Effector CD8-positive, alpha-beta T cell (primary cell): Measurements from ENCODE around the gene DOLK.

Experiments used
- DNase-seq: peaks from one replicate; lab custom pipeline; 2025; lab: John Stamatoyannopoulos, UW

Gene DOLK

DNA sequence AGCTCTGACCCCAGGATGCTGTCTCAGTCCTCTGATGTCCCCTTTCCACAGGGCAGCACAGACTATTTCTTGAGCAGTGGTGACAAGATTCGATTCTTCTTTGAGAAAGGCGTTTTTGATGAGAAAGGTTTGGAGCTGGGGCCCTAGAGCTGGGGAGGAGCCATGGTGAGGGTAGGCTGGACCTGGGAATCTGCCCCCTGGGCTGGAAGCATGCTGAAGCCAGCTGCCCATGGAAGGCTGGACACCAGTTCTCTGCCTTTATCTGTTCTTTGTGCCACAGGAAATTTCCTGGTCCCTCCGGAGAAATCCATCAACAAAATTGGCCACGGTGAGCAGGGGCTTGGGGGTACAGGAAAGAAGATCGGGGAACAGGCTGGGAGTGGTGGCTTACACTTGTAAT, 13.7 kb downstream of the DOLK start:
- DNase-seq: no peak

DNA sequence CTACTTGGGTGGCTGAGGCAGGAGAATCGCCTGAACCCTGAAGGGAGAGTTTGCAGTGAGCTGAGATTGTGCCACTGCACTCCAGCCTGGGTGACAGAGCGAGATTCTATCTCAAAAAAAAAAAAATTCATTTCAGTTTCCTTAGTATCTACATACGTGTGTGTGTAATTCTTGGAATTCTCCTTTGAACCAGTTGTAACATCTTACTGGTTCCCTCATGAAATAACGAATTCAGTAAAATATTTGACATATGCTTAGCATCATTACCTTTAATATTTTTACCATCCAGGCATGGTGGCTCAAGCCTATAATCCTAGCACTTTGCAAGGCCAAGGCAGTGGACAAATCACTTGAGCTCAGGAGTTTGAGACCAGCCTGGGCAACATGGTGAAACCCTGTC, 17.8 kb downstream of the DOLK start:
- no peak for DNase-seq

DNA sequence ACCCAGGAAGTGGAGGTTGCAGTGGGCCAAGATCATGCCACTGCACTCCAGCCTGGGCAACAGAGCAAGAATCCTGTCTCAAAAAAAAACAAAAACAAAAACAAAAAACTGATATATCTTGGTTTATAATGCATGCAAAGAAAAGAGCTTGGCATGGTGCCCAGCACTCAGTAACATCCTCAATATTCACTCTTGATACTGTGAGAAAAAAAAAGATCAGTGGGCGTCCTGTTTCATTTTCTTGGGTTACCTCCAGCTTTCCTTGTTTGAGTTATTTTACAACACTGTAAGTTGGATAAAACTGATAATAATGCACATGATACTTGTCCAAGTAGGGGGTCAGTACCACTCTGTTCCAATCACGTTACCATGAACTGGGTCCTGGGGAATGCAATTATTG, 18.8 kb downstream of the DOLK start:
- no peak for DNase-seq

DNA sequence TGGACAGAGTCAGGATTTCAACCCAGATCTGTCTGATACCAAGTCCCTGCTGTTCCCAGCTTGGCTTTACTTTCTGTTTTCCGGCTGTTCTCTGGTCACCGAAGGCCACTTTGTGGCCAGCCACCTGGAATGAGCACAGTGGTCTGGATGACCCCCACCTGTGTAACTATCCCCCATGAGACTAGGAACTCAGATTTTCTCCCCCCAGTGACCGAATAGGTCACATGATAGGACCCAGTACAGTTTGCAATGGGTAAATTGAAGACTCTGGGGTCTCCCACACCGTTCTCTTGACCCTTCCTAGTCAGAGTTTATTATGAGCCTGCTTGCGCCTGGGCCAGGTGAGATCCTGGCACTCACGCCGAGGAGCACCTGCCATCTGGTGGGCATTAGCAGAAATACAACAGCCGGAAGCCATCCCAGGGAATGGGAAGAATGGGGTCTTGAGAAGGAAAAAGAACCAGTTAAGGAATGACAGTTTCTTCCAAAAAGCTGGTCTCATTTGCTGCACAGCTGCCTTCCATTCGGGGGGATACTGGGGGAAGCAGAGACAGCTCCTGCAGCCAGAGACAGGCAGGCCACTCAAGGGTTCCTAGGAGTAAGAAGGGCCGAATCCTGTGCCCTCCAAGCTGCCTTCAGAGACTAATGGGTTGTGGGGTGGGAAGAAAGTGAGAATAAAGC, 19.5 kb downstream of the DOLK start:
- peak; percentile 37 for DNase-seq

DNA sequence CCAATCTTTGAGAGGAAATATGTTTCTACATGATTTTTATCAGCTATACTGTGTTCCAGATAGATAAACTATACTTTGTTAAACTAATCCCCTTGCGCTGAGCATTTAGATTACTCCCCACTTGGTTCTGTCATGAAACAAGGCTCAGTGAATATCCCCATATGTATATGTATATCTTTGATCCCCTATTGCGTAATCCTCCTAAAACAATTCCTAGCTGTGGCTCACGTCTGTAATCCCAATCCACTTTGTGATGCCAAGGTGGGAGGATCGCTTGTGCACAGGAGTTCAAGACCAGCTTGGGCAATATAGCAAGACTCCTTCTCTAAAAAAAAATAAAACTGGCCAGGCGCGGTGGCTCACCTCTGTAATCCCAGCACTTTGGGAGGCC, 23.9 kb downstream of the DOLK start:
- DNase-seq: no peak

DNA sequence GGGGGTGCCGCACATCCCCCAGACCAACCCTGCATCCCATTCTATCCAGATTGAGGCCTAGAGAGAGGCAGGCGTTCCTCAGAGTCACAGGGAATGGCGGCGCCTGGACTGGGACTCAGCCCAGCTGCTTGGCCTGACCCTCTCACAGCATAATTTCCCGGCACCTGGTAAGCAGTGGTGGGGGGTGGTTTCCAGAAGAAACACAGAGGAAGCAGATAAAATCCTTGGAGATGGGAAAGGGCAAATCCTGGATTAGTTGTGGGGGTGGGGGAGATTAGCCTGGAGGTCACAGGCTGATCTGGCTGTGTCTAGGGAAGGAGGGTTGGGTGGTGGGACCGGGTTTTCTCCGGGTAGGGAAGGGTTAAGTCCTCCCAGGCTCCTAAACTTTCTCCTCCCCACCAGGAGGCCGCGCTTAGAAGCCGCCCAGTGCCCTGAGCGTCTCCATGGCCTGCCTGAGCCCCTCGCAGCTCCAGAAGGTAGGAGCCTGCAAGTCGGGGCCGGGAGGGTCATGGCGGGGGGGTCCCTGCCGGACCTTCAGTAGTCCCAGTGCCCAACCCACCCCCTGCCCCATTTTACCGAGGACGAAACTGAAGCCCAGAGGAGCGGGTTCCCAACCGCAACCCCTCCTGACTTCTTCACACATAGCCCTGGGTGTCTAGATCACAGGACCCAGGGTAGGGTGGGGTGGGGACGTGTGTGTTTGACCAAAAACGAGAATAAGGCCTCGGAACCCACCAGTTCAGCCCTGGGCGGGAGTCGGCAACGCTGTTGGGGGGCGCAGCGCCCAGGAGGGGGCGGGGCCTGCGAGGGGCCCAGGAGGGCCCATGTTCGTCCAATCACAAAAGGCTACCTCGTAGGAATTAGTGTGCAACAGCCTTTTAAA, 25.3 kb downstream of the DOLK start:
- peak; percentile 24 for DNase-seq

DNA sequence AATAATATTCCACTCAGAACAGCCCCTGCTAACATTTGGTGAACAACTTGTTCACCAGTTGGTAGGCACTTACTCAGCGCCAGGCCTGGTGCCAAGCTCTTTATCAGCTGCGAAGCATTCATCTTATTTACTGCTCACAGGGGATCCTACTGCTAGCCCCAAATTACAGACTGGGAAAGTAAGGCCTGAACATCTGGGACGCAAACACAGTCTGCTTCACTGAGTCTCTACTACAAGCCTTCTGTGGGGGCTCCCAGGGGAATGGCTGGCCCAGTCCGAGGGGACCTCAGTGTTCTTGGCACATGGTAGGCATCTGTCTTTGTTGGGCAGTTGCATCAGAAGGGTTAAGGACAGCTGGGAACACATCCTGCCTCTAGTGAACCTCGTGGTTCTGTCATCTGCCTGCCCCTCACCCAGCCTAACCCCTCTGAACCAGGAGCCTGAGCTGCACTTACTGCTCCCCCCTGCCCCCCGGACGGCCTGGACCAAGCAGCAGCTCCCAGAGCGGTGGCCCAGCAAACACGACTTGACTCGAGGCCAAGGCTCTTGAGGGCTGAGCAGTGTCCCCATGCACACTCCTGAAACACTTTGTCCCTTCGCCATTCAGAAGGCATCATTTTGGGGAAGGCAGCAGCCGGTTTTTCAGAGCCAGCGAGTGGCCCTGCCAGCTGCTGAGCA, 26.9 kb downstream of the DOLK start, which contains the start of gene PHYHD1:
Gene PHYHD1 (plus strand): TSS at position 602 of the 678 bp plus-strand sequence. CDS start 1,342 bp downstream, outside the sequence.
- DNase-seq: no peak

DNA sequence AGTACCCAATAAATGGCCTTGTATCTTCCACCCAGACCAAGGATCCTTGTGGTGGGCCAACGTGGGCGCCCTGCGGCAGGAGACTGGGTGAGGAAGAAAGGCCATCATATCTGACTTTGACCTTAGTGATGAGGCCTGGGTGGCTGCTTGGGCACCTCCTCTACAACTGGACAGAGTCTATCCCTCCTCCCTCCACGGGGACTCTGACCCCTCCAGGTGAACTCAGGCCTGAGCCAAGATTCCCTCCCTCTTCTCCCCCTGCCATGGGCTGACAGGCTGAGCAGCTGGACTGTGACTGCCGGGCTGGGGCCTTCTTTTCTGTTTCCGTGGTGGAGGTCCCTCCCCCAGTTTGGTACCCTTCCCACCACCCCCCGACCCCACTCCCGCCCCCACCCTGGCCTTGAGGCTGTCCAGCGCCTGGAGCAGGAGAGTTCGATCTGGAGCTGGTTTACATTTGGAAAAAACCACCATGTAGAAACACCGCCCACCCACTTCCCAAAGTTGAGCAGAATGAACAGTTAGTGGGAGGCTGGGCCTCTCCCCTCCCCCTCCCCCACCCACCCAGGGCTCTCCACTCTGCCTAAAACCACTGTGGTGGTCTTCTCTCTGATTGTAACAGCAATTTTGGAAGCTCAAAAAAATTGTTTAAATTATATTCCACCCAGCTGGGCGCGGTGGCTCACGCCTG, 27.9 kb downstream of the DOLK start:
- no peak for DNase-seq

DNA sequence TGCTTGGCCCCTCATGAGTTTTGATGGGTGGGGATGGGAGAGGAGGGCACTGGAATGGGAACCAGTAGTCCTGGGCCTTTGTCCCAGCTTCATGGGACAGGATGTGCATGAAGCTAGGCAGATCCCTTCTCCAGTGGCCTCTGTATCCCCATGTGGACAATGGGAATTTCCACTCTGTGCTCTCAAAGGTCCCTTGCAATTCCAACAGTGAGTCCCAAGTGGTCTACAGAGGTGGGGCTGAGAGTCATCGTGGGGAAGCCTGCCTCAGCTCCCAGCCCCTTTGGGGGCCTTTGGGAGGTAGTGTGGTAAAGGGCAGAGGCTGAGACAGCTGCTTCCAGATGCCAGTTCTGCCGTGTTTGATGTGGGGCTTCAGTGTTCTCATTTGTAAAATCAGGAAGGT, 28.5 kb downstream of the DOLK start:
- DNase-seq: no peak

DNA sequence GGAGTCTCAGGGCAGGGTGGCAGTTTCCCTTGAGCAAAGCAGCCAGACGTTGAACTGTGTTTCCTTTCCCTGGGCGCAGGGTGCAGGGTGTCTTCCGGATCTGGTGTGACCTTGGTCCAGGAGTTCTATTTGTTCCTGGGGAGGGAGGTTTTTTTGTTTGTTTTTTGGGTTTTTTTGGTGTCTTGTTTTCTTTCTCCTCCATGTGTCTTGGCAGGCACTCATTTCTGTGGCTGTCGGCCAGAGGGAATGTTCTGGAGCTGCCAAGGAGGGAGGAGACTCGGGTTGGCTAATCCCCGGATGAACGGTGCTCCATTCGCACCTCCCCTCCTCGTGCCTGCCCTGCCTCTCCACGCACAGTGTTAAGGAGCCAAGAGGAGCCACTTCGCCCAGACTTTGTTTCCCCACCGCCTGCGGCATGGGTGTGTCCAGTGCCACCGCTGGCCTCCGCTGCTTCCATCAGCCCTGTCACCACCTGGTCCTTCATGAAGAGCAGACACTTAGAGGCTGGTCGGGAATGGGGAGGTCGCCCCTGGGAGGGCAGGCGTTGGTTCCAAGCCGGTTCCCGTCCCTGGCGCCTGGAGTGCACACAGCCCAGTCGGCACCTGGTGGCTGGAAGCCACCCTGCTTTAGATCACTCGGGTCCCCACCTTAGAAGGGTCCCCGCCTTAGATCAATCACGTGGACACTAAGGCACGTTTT, 30.1 kb downstream of the DOLK start:
- no peak for DNase-seq

DNA sequence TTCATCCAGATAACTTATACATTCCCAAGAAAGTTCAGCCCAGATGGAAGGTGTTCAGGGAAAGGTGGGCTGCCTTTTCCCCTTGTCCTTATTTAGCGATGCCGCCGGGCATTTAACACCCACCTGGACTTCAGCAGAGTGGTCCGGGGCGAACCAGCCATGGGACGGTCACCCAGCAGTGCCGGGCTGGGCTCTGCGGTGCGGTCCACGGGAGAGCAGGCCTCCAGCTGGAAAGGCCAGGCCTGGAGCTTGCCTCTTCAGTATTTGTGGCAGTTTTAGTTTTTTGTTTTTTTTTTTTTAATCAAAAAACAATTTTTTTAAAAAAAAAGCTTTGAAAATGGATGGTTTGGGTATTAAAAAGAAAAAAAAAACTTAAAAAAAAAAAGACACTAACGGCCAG, 30.7 kb downstream of the DOLK start:
- DNase-seq: no peak

DNA sequence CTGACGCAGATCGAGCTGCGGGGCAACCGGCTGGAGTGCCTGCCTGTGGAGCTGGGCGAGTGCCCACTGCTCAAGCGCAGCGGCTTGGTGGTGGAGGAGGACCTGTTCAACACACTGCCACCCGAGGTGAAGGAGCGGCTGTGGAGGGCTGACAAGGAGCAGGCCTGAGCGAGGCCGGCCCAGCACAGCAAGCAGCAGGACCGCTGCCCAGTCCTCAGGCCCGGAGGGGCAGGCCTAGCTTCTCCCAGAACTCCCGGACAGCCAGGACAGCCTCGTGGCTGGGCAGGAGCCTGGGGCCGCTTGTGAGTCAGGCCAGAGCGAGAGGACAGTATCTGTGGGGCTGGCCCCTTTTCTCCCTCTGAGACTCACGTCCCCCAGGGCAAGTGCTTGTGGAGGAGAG, 31.2 kb downstream of the DOLK start:
- no peak for DNase-seq

DNA sequence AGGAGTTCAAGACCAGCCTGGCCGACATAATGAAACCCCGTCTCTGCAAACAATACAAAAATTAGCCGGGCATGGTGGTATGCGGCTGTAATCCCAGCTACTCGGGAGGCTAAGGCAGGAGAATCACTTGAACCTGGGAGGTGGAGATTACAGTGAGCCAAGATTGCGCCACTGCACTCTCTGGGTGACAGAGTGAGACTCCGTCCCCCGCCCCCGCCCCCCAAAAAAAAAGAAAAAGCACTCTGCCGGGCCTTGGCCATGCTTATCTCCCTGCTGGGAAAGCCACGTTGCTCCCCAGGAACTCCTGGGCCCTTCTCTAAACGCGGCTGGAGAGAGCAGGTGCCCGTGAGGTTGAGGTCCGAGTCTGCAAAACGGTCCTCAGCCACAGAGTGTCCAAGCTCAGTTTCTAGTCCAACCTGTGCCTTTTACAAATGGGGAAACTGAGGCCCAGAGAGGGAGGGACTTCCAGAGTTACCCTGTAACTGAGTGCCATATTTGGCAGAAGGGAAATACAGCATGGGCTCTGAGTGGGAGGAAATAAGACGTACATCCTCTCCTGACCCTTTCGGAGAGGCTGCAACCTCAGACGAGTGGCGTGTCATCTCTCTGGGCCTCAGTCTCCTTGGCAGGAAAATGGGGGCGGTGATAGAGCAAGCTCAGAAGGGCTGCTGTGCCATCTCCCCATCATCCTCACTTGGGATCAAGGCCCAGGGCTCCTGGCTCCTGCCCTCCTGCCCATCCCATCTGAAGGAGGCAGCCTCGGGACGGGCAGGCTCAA, 33.2 kb downstream of the DOLK start:
- DNase-seq: no peak

DNA sequence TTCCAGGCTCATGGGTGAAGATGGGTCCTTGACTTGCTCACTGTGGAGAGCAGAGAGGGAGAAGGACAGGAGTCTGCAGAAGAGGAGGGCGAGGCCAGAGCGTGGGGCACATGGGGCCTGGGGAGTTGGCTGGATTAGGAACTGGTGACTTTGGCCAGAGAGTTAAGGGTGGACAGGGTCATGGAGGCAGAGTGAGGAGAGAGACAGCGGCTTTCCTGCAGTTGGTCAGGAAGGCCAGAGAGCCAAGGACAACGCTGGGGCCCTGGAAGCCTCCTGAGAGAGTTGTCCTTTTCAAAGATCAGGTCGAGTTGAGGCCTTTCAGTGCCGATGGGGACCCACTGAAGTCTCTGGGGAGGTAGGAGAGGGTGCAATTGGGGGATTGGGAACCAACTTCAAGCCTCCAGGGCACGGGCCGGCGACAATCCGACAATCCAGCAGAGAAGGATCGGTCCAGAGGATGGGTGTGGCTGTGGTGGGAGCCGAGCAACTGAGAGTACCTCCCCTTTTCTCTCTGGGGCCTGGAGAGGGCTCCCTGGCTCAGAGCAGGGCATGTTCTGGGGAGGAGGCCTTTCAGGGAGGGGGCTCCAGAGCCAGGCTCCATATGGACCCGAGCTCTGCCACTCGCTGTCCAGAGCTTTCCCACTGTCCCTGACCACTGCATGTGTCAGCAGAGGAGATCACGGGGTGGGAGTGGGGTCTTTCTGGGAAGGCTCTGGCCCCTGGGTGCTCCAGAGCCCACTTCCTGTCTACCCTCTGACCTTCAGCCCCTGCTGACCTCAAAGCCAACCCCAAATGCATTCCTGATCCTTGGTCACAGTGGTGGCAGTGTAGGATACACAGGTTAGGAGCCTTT, 34.1 kb downstream of the DOLK start:
- no peak for DNase-seq

DNA sequence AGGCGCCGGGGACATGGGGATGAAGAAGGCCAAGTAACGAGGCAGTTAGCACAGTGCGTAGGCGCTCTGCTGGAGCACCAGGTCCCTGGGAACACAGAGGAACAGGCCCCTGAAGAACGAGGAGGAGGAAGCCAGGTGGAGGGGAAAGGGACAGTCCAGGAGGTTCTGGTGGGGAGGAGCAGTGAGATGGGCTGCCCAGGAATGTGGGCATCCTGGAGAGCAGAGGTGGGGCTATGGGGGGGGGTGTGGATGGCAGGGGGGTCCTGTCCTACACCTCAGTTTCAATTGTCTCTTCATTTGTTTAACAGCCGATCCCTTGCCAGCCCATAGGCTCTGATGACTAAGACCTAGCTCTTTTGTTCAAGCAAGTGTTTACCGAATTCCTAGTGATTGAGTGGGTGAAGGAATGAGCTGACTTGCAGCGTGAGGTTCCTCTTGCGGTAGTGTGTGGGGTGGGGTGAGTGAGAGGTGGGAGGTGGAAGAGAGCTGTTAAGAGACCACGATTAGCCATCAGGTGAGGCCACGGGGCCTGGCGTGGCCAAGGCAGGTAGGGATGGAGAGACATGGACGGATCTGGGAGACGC, 35.0 kb downstream of the DOLK start:
- no peak for DNase-seq

DNA sequence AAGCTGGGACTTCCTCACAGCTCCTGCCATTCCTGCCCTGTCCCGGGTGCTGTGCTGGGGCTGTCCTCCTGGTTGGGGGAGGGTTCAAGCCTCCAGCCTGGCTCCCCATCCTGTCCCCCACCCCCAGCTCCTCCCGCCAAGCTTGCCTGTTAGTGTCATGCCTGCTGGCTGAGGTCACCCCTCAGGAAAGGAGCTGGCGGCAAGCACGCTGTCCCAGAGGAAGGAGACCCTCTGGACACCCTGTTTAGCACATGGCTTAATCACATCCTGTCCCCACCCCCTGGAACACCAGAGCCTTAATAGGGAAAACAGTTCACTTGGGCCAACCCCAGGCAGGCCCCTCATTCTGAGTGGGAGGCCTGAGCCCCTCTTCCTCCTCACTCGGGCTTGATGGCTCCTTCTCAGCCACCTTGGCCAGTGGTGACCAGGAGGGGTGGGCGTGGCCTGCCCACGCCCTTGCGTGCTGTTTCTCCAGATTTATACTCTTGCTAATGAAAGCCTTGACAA, 35.8 kb downstream of the DOLK start:
- DNase-seq: no peak

DNA sequence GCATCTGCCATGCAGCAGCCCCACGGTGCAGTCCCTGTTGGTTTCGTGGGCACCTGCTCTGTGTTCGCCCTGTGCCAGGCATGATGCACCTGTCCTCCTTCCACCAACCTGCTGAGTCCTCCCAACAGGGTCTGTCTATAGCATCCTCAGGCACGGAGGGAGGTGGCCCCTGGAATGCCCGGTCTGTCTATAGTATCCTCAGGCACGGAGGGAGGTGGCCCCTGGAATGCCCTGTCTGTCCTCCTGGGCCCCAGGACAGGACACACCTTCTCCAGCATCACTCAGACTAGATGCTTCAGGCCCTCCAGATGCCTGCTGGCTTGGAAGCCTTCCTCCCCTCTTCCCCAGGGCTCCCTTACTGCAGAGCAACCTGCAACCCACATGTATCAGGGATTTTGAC, 36.5 kb downstream of the DOLK start:
- DNase-seq: no peak

DNA sequence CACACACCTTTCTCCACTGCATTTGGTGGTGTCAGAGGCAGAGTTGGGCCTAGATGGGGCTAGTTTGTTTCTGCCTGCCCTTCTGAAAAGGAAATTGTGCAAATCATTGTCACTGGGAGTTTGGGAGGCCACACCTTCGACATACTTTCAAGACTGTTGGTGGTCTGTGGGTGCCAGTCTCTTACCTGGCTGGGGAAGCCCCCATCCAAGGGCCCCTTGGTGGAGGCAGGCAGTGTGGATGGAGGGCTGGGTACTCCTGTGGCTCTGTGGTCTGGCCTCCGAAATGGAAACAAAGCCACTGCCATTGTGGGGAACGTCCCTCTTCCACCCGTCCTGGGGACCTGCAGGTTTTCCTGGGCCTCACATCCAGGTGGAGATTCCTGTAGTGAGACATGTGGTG, 37.5 kb downstream of the DOLK start:
- DNase-seq: no peak

DNA sequence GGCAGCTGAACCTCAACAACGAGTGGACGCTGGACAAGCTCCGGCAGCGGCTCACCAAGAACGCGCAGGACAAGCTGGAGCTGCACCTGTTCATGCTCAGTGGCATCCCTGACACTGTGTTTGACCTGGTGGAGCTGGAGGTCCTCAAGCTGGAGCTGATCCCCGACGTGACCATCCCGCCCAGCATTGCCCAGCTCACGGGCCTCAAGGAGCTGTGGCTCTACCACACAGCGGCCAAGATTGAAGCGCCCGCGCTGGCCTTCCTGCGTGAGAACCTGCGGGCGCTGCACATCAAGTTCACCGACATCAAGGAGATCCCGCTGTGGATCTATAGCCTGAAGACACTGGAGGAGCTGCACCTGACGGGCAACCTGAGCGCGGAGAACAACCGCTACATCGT, 39.0 kb downstream of the DOLK start:
- DNase-seq: no peak
